Measurements from ENCODE around the gene USP21. TPM values are rescaled to one million over a fixed set of nuclear protein-coding genes. Genes with fewer than 3 reads are reported as not detected.
A peak's percentile ranks its signal among the peaks of the same experiment; 100 is the strongest.

USP21 gene
- polyA plus RNA-seq, 3 donors: 13.2 to 26.7 (median 18.8) TPM

GRCh38 chr1:161180639-161181038 lies 21.3 kb downstream of the USP21 start:
- no peak overlapping the region for H3K27ac ChIP-seq (ENCODE audit: low read depth, low read length)
- WGBS, 3 donors: 54 to 72% (median 56%) methylated on average over 1 of the region's 1 CpG

GRCh38 chr1:161182214-161182613 lies 22.9 kb downstream of the USP21 start:
- WGBS, 3 donors: 79 to 89% (median 84%) methylated on average over 1 of the region's 1 CpG
- no peak overlapping the region for H3K27ac ChIP-seq (ENCODE audit: low read depth, low read length)

- no peak overlapping the region for H3K27ac ChIP-seq (ENCODE audit: low read depth, low read length)
- 7 to 22% (median 14%) methylated on average over 3 of the region's 3 CpGs for WGBS, 3 donors
These were observed 26.0 kb downstream of the USP21 start for GRCh38 chr1:161185282-161185682.

GRCh38 chr1:161185732-161186311 lies 26.5 kb downstream of the USP21 start:
- WGBS, 3 donors: 17 to 59% (median 28%) methylated on average over 2 of the region's 2 CpGs
- H3K27ac ChIP-seq (ENCODE audit: low read depth, low read length): no peak overlapping the region

GRCh38 chr1:161187311-161187710 lies 28.0 kb downstream of the USP21 start:
- H3K27ac ChIP-seq (ENCODE audit: low read depth, low read length): no peak overlapping the region

GRCh38 chr1:161188381-161188780 lies 29.1 kb downstream of the USP21 start:
- 66 to 85% (median 74%) methylated on average over 6 of the region's 6 CpGs for WGBS, 3 donors

More at GRCh38 chr1:161187311-161187710, 28.0 kb downstream of the USP21 start:
- 69 to 71% (median 69%) methylated on average over 3 of the region's 3 CpGs for WGBS, 3 donors

GRCh38 chr1:161189036-161189435 lies 29.7 kb downstream of the USP21 start:
- WGBS, 3 donors: 87 to 94% (median 88%) methylated on average over 5 of the region's 5 CpGs

More at GRCh38 chr1:161188381-161188780, 29.1 kb downstream of the USP21 start:
- no peak overlapping the region for H3K27ac ChIP-seq (ENCODE audit: low read depth, low read length)

GRCh38 chr1:161190962-161191521 lies 31.7 kb downstream of the USP21 start:
- H3K27ac ChIP-seq (ENCODE audit: low read depth, low read length): no peak overlapping the region
- WGBS, 3 donors: 39 to 74% (median 69%) methylated on average over 22 of the region's 22 CpGs

More at GRCh38 chr1:161189036-161189435, 29.7 kb downstream of the USP21 start:
- H3K27ac ChIP-seq (ENCODE audit: low read depth, low read length): no peak overlapping the region

- WGBS, 3 donors: 53 to 76% (median 69%) methylated on average over 8 of the region's 8 CpGs
- H3K27ac ChIP-seq (ENCODE audit: low read depth, low read length): no peak overlapping the region
These were observed 32.7 kb downstream of the USP21 start for GRCh38 chr1:161191971-161192370.

- 48 to 54% (median 52%) methylated on average over 15 of the region's 15 CpGs for WGBS, 3 donors
- H3K27ac ChIP-seq (ENCODE audit: low read depth, low read length): no peak overlapping the region
These were observed 33.5 kb downstream of the USP21 start for GRCh38 chr1:161192476-161193465.

- WGBS, 3 donors: 63 to 74% (median 73%) methylated on average over 21 of the region's 21 CpGs
- no peak overlapping the region for H3K27ac ChIP-seq (ENCODE audit: low read depth, low read length)
These were observed 34.4 kb downstream of the USP21 start for GRCh38 chr1:161193561-161194235.

GRCh38 chr1:161195171-161195570 lies 35.9 kb downstream of the USP21 start:
- no peak overlapping the region for H3K27ac ChIP-seq (ENCODE audit: low read depth, low read length)
- WGBS, 3 donors: 73 to 79% (median 77%) methylated on average over 4 of the region's 4 CpGs

- no peak overlapping the region for H3K27ac ChIP-seq (ENCODE audit: low read depth, low read length)
- 84 to 88% (median 88%) methylated on average over 7 of the region's 7 CpGs for WGBS, 3 donors
These were observed 36.8 kb downstream of the USP21 start for GRCh38 chr1:161196111-161196510.

GRCh38 chr1:161196521-161197451 lies 37.5 kb downstream of the USP21 start:
- WGBS, 3 donors: 59 to 79% (median 66%) methylated on average over 27 of the region's 27 CpGs
- peak overlapping the region; percentile 80 for H3K27ac ChIP-seq (ENCODE audit: low read depth, low read length)

- 52 to 63% (median 61%) methylated on average over 11 of the region's 11 CpGs for WGBS, 3 donors
- H3K27ac ChIP-seq (ENCODE audit: low read depth, low read length): peak overlapping the region; percentile 80
These were observed 38.4 kb downstream of the USP21 start for GRCh38 chr1:161197560-161198193.

GRCh38 chr1:161198194-161198896 lies 39.0 kb downstream of the USP21 start:
- 19 to 36% (median 26%) methylated on average over 19 to 20 of the region's 20 CpGs for WGBS, 3 donors
- H3K27ac ChIP-seq (ENCODE audit: low read depth, low read length): peak overlapping the region; percentile 80

Data from adipose tissue (tissue), 3 donors.